Measurements from ENCODE around the gene CCL17.

The CCL17 gene

DNA sequence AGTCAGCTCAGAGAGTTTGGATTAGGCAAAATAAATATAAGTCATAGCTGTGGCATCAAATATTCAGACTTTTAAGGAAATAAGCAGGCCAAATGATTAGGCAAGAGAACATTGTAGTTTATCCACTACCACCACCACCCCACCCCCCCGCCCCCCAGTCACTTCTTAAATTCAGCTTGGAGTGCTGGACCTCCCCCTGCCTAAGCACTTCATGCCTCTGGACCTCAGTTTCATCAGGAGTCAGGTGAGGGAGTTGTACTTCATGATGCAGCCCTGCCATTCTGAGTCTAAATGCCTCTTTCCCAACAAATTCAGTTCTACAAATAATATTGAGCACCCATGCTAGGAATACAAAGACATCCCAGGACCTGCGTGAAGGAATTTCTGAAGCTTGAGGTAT is 60.0 kb downstream of the CCL17 start:
- Mint-ChIP-seq H3K4me3 (peak overlapping the region; percentile 97), H3K9me3 (no peaks in the 10 kb centered on the region), H3K36me3 (ENCODE audit: insufficient read depth) (peaks cover 47% of the 10 kb centered on the region), H3K4me1 (peaks cover 34% of the 10 kb centered on the region), H3K27ac (ENCODE audit: low read depth) (no peak overlapping the region), H3K27me3 (no peaks in the 10 kb centered on the region)
- ATAC-seq (replicated peaks; ENCODE audit: extremely low read depth, poor library complexity, severe bottlenecking) (no peak), DNase-seq (ENCODE audit: low spot score in 2 of 2) (no peak)
